Progenitor cell of endocrine pancreas (in vitro differentiated cells): ENCODE results near the gene LPCAT1. TPM values are rescaled to one million over a fixed set of nuclear protein-coding genes. Genes with fewer than 3 reads are reported as not detected.

Source experiments
- DNase-seq: peaks from one replicate; pipeline ENCODE4 v3.0.0; 2021; ENCODE audit warnings: low spot score; ENCODE audit not compliant: unreplicated experiment
- H3K27ac Mint-ChIP-seq: 2 replicates; pipeline ENCODE4 v1.8.0; 2021; ENCODE audit warnings: mild to moderate bottlenecking, moderate library complexity, mixed read lengths
- H3K27me3 Mint-ChIP-seq: 2 replicates; pipeline ENCODE4 v1.8.0; 2021; ENCODE audit warnings: mixed read lengths
- H3K36me3 Mint-ChIP-seq: 2 replicates; pipeline ENCODE4 v1.8.0; 2022; ENCODE audit warnings: mixed read lengths; ENCODE audit not compliant: insufficient read depth
- H3K4me1 Mint-ChIP-seq: 2 replicates; pipeline ENCODE4 v1.8.0; 2021; ENCODE audit warnings: low read depth, mixed read lengths
- H3K4me3 Mint-ChIP-seq: 2 replicates; pipeline ENCODE4 v1.8.0; 2021; ENCODE audit warnings: low read depth, mild to moderate bottlenecking, moderate library complexity, mixed read lengths
- H3K9me3 Mint-ChIP-seq: 2 replicates; pipeline ENCODE4 v1.8.0; 2021; ENCODE audit warnings: low read depth, mixed read lengths
- total RNA-seq: library from RNA; stranded (reverse); gene quantifications from 2 replicates; pipeline ENCODE4 v1.2.1, GENCODE V29; 2021
- TF ChIP-seq, protein P1 (sequence below): fragments of 200-600 bp; sonication (generic); IDR thresholded peaks from one replicate; pipeline ENCODE4 v1.5.0; 2021; ENCODE audit warnings: antibody characterized with exemption, mild to moderate bottlenecking; ENCODE audit not compliant: unreplicated experiment

Gene LPCAT1
- total RNA-seq, 1 donor from 2014 or later: 73.3 TPM

DNA sequence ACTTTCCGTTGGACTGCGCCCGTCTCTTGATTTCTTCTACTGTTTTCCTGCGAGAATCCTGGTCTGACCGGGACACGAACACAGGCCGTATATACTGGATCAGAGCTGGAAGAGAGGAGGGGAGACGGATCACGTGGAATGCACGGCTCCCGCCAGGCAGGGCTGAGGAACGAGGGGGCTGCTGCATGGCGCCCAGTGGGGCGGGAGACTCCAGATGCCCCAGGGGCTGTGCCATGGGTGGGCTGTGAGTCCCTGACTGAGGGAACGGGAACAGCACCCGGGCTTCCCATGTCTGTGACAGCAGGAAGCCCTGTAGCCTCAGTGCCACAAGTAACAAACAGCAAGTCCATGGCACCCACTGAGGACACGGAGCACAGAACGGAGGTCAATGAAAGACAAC lies 34.0 kb downstream of the LPCAT1 start:
- Mint-ChIP-seq H3K36me3 (peaks cover 12% of the 10 kb centered on the region), H3K27ac (no peak overlapping the region), H3K4me1 (no peaks in the 10 kb centered on the region), H3K27me3 (no peaks in the 10 kb centered on the region), H3K9me3 (no peaks in the 10 kb centered on the region), H3K4me3 (no peak overlapping the region)
- no peak for DNase-seq
- TF ChIP-seq, protein P1, sequence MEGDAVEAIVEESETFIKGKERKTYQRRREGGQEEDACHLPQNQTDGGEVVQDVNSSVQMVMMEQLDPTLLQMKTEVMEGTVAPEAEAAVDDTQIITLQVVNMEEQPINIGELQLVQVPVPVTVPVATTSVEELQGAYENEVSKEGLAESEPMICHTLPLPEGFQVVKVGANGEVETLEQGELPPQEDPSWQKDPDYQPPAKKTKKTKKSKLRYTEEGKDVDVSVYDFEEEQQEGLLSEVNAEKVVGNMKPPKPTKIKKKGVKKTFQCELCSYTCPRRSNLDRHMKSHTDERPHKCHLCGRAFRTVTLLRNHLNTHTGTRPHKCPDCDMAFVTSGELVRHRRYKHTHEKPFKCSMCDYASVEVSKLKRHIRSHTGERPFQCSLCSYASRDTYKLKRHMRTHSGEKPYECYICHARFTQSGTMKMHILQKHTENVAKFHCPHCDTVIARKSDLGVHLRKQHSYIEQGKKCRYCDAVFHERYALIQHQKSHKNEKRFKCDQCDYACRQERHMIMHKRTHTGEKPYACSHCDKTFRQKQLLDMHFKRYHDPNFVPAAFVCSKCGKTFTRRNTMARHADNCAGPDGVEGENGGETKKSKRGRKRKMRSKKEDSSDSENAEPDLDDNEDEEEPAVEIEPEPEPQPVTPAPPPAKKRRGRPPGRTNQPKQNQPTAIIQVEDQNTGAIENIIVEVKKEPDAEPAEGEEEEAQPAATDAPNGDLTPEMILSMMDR: no peak

DNA sequence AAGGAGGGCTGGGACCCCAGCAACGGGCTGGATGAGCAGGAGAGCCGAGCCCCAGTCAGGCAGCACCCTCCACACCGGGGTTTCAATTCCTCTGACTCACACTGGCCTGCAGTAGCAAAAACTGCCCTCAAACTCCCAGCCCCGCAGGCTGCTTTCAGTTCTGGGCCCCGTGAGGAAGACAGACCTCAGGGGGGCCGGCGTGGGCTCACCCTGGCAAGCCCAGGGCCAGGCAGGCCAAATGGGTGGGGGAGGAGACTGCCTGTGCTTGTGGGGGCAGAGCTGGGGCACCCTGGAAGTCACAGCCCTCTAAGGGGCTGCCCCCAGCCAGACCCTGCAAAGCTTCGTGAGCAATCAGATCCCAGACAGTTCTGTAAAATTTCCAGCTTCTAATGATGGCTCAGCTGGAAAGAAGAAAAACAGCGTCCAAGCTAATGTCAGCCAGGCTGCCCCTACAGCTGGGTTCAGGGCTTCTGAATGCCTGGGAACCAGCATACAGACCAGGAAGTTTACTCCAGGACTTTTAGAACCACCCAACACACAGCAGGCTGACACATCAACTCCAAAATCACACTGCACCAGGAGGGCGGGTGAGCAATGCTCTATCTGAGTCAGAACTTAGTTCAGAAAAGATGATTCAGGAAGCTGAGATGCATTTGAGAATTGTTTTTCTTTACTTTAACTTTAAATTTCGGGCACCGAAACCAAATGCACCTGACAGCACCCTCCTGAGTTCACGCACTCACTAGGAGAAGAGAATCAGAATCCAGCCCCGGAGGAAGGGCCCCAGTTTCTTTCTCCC lies 34.7 kb downstream of the LPCAT1 start:
- peaks cover 12% of the 10 kb centered on the region for H3K36me3 Mint-ChIP-seq

DNA sequence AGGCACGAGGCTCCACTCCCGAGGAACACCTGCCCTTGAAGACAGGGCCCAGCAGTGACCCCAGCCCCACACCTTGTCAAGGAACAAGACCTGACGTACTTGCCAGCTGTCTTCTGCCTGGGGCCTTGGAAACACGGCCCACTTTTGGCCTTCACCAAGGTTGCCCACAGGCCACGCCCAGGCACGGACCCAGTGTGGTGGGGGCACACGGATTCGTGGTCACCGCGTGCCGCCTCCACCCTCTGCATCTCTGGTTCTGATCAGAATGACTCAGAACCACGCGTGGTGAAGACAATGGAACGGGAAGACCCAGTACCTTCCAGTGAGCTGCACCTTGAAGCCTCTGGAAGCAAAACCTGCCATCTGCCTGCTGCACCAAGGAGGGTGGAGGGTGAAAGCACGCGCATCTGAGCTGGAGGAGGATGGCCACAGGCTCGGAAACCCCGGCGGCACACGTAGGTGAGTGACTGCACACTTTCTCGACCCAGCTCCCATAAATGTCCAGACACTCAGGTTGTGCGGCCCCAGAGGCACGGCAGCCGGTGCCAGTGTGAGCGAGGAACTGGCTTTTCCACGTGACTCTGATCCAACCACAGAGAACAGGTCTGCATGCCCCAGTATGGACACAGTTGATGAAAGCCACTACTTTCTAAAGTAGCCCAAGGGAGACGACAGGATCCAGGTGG lies 36.5 kb downstream of the LPCAT1 start:
- no peaks in the 10 kb centered on the region for H3K9me3 Mint-ChIP-seq
- H3K4me3 Mint-ChIP-seq: no peak overlapping the region
- no peaks in the 10 kb centered on the region for H3K4me1 Mint-ChIP-seq
- H3K27ac Mint-ChIP-seq: no peak overlapping the region
- no peak for DNase-seq
- TF ChIP-seq, protein P1: no peak
- H3K27me3 Mint-ChIP-seq: no peaks in the 10 kb centered on the region
- H3K36me3 Mint-ChIP-seq: peaks cover 9% of the 10 kb centered on the region

More for the DNA sequence above, 34.7 kb downstream of the LPCAT1 start:
- TF ChIP-seq, protein P1: no peak
- DNase-seq: no peak
- Mint-ChIP-seq H3K4me3 (no peak overlapping the region), H3K27me3 (no peaks in the 10 kb centered on the region), H3K27ac (no peak overlapping the region), H3K4me1 (no peaks in the 10 kb centered on the region), H3K9me3 (no peaks in the 10 kb centered on the region)

DNA sequence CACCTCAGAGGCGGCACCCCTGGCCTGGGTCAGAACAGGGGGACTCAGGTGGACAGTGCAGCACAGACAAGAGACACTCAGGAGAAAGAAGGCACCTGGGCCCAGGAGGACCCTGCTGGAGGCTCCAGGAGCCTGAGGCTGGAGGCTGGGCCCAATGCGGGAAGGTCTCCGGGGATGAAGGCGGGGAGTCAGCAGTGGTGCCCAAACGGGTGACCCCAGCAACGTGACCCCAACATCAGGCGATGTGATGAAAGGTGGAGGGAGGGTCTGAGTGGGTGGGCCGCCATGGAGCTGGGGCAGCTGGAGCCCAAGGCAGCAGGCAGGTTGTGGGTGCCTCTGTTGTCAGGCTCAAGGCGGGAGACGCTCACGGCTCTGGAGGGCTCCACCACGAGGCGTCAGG lies 37.5 kb downstream of the LPCAT1 start:
- Mint-ChIP-seq H3K27me3 (no peaks in the 10 kb centered on the region), H3K36me3 (peaks cover 11% of the 10 kb centered on the region)

DNA sequence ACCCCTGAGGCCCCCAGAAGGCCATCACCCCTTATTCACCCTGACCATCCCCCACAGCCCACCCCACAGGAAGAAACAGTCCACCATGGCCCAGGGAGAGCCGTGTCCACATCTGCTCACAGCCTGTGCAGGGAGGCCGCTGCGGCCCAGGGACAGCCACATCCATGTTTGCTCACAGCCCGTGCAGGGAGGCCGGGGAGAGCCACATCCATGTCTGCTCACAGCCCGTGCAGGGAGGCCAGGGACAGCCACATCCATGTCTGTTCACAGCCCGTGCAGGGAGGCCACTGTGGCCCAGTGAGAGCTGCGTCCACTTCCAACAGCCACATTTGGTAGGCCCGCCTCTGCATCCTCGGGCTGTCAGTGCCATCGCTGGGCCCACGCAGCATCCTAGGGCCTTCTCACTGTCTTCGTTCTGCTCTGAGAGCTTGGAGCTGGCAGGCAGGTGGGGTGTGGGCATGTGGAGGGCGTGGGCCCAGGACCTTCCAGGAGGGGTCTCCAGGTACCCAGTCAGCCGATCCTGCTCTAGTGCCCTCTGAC lies 38.1 kb downstream of the LPCAT1 start:
- Mint-ChIP-seq H3K9me3 (no peaks in the 10 kb centered on the region), H3K4me1 (no peaks in the 10 kb centered on the region), H3K4me3 (no peak overlapping the region), H3K36me3 (peaks cover 8% of the 10 kb centered on the region), H3K27me3 (no peaks in the 10 kb centered on the region), H3K27ac (no peak overlapping the region)
- TF ChIP-seq, protein P1: no peak
- DNase-seq: no peak

More for the DNA sequence above, 37.5 kb downstream of the LPCAT1 start:
- Mint-ChIP-seq H3K4me1 (no peaks in the 10 kb centered on the region), H3K4me3 (no peak overlapping the region), H3K27ac (peak overlapping the region; percentile 52), H3K9me3 (no peaks in the 10 kb centered on the region)
- TF ChIP-seq, protein P1: no peak
- DNase-seq: no peak
